ENCODE results near the gene WTIP.

GRCh38 chr19:34549833-34550232, 68.3 kb downstream of the WTIP start:
- TF ChIP-seq CTCF (IDR thresholded peaks at IDR 0.05) (no peak), POLR2A (IDR thresholded peaks at IDR 0.05) (no peak)

Measured in lower leg skin (tissue), 3 donors.